SW480 (cell line): ENCODE measurements around the gene SMIM38.

Source experiments
- DNase-seq: peaks from one replicate; pipeline ENCODE4 v3.0.0-alpha.2; 2016; ENCODE audit warnings: low spot score

SMIM38 gene

DNA sequence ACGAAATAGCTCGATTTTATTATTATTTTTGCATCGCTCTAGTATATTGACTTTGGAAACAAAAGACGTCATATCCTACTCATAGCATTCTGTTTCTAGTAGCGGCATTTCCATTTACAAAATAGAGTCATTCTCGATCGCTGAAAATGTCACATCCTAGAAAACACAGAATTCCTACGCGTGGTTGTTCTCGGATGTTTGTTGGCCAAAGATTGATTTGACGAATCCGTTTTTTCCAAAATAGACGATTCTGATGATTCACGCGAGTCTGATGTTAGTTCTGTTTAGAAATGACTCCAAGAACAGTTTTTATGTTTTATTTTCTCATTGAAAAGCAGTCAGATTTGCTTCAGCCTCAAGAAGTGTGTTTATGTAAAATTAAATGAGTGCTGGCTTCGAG lies 47.6 kb downstream of the SMIM38 start:
- DNase-seq = no peak

DNA sequence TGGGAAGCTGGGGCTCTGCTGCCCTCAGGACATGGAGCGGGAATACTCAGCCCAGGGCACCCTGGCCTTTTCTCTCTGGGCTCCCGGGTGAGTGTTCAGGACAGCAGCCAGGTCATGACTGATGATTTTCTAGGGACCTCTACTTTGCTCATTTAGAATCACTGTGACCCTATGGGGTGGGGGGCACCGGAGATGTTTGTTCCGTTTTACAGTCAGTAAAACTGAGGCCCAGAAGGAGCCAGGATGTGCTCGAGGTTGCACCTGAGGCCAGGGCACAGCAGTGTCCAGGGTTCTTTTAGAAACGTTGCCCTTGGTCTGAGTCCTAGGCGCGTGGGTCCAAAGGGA lies 48.1 kb downstream of the SMIM38 start:
- no peak for DNase-seq

DNA sequence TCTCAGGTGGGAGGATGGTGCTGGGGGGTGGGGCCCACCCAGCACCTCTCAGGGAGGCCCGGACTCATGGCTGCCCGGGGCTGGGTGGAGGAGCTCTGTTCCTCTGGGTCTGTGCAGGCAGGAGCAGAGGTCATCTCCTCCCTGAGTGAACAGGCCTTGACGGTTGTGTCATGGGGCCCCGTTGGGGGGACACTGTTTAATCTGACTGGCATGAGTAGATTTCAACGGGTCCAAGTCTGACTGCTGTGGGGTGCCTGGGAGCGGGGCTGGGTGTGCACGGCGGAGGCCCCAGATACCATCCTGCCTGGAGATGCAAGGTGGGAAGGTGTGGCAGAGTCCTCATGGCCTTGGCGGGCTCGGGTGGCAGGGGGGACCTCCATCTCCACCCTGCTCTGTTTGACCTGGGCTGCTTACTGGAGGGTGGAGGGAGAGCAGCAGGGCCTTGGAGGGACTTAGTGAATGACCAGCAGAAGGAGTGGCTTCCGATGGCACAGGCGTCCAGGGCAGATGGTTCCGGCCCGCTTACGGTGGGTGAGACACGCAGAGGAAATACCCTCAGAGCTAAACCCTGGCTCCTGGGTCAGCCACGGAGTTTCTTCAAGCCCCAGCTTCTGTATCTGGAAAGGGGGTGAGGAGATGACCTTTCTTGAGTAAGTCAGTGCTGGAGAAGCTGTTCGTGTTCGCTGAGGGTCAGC lies 48.7 kb downstream of the SMIM38 start:
- no peak for DNase-seq

DNA sequence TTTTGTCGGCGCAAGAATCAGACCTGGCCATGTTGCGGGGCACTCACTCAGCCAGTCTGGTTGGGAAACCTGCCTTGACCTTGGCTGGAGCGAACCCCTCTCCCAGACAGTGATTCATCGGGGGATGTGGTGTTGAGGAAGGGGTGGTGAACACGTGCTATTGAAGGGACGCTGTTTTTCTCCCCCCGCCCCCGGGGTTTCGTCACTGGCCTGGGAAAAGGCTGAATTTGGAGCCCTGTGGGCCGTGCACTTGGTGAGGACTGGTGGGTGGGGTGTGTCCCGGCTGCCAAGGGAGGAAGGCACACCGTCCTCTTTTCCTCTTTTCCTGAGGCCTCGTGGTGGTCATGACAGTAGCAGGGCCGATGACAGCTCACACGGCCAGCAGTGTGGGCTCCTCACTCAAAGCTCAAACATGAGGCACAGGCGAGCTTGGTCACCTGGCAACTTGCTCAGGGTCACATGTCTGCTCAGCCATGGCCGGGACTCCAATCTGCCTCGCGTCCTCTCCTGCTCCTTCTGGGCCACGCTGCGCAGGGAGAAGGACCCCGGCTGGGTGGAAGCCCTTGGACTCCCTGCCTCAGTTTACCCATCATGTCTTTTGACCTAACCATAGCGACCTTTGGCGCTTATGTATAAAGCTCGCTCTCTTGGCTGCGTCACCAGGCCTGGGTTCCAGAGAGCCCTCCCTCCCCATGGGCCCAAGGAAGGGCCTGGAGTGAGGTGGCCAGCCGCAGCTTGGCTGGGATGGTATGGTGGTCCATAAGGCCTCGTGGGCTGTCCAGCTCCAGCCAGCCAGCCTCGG lies 49.4 kb downstream of the SMIM38 start:
- DNase-seq = no peak
